ENCODE results near the gene GMEB2.
A peak's percentile ranks its signal among the peaks of the same experiment; 100 is the strongest.
"Not testable (repeated sequence)": the region's sequence is repeated elsewhere in the genome, so short reads cannot be mapped to it uniquely, and the experiment has no call there.

GMEB2 gene

GRCh38 chr20:63626424-63627128, at the start of gene GMEB2:
Gene GMEB2 (minus strand): TSS chr20:63627101. CDS start chr20:63619397, 7,704 bp downstream.
- DNase-seq (ENCODE audit: low read depth in 2 of 2) = no peak

GRCh38 chr20:63675681-63676368, 48.9 kb upstream of the GMEB2 start:
- no peak for DNase-seq (ENCODE audit: low read depth in 2 of 2)

- no peak for DNase-seq (ENCODE audit: low read depth in 2 of 2)
Measured at GRCh38 chr20:63673951-63674350, 47.0 kb upstream of the GMEB2 start.

- no peak for DNase-seq (ENCODE audit: low read depth in 2 of 2)
Measured at GRCh38 chr20:63672666-63673065, 45.8 kb upstream of the GMEB2 start.

- DNase-seq (ENCODE audit: low read depth in 2 of 2) = not testable (repeated sequence)
Measured at GRCh38 chr20:63671695-63672094, 44.8 kb upstream of the GMEB2 start.

GRCh38 chr20:63668351-63668750, 41.5 kb upstream of the GMEB2 start:
- DNase-seq (ENCODE audit: low read depth in 2 of 2) = no peak

- no peak for DNase-seq (ENCODE audit: low read depth in 2 of 2)
Measured at GRCh38 chr20:63667858-63668257, 41.0 kb upstream of the GMEB2 start.

GRCh38 chr20:63665708-63666107, 38.8 kb upstream of the GMEB2 start:
- DNase-seq (ENCODE audit: low read depth in 2 of 2) = no peak

- no peak for DNase-seq (ENCODE audit: low read depth in 2 of 2)
Measured at GRCh38 chr20:63664861-63665594, 38.1 kb upstream of the GMEB2 start.

GRCh38 chr20:63664143-63664851, 37.4 kb upstream of the GMEB2 start:
- no peak for DNase-seq (ENCODE audit: low read depth in 2 of 2)

GRCh38 chr20:63663332-63664066, 36.6 kb upstream of the GMEB2 start:
- DNase-seq (ENCODE audit: low read depth in 2 of 2) = no peak

GRCh38 chr20:63662813-63663189, 35.9 kb upstream of the GMEB2 start:
- no peak for DNase-seq (ENCODE audit: low read depth in 2 of 2)

GRCh38 chr20:63661959-63662812, 35.3 kb upstream of the GMEB2 start:
- no peak for DNase-seq (ENCODE audit: low read depth in 2 of 2)

- DNase-seq (ENCODE audit: low read depth in 2 of 2) = no peak
Measured at GRCh38 chr20:63661108-63661507, 34.2 kb upstream of the GMEB2 start.

- DNase-seq (ENCODE audit: low read depth in 2 of 2) = no peak
Measured at GRCh38 chr20:63660622-63661021, 33.7 kb upstream of the GMEB2 start.

GRCh38 chr20:63660174-63660573, 33.3 kb upstream of the GMEB2 start:
- not testable (repeated sequence) for DNase-seq (ENCODE audit: low read depth in 2 of 2)

GRCh38 chr20:63659370-63659769, 32.5 kb upstream of the GMEB2 start:
- DNase-seq (ENCODE audit: low read depth in 2 of 2) = no peak

GRCh38 chr20:63658749-63659187, 31.9 kb upstream of the GMEB2 start:
- DNase-seq (ENCODE audit: low read depth in 2 of 2) = no peak

- DNase-seq (ENCODE audit: low read depth in 2 of 2) = peak; percentile 71 to 80
Measured at GRCh38 chr20:63657937-63658748, 31.2 kb upstream of the GMEB2 start, which contains the start of gene RTEL1. Gene RTEL1 (plus strand): TSS chr20:63658312. CDS start chr20:63659403, 1,091 bp downstream.

All from stimulated activated CD8-positive, alpha-beta memory T cell treated with anti-CD3 and anti-CD28 coated beads, Interleukin-15, amount 100 ng/mL, for 4 hours (primary cell).